Prostate gland (tissue), 2 donors: ENCODE data around the gene IL10RB.

Source experiments
- POLR2A ChIP-seq: fragments of 450-650 bp; IDR thresholded peaks from one replicate; pipeline ENCODE4 v1.6.1; 2016; ENCODE audit warnings: antibody characterized with exemption, mild to moderate bottlenecking
- TF ChIP-seq, protein P1 (sequence below), 4 experiments: fragments of 200-600 bp in 2 of 4; fragments of 450-650 bp in 2 of 4; sonication (generic) in 2 of 4; IDR thresholded peaks; 1 replicate in 3 of 4; 2 replicates in 1 of 4; pipeline ENCODE4 v1.5.1; 2016 to 2019; ENCODE audit warnings: antibody characterized with exemption in 4 of 4, mild to moderate bottlenecking in 2 of 4, moderate library complexity in 2 of 4

DNA sequence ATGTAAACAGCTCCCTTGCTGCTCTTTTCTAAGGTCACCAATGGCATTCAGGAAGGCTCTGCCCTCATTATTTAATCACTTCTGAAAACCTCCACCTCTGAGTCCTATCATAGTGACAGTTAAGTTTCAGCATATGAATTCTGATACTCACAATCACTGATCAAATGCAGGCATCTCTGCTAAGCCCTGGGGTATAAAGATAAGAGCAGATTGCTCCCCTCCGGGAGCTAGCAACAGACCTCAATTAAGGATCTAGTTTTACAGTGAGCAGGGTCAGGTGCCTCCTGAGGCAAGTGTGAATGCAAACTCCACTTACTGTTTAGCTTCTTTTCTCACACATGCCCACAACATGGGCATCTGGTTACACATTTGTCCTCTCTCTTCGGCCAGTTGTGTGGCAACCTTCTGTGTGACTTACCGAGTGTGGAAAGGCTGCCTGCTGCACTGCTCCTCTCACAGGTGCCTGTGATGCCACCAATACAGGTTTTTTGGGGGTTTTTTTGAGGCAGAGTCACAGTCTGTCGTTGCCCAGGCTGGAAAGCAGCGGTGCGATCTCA is 15.0 kb downstream of the IL10RB start:
- TF ChIP-seq, protein P1, sequence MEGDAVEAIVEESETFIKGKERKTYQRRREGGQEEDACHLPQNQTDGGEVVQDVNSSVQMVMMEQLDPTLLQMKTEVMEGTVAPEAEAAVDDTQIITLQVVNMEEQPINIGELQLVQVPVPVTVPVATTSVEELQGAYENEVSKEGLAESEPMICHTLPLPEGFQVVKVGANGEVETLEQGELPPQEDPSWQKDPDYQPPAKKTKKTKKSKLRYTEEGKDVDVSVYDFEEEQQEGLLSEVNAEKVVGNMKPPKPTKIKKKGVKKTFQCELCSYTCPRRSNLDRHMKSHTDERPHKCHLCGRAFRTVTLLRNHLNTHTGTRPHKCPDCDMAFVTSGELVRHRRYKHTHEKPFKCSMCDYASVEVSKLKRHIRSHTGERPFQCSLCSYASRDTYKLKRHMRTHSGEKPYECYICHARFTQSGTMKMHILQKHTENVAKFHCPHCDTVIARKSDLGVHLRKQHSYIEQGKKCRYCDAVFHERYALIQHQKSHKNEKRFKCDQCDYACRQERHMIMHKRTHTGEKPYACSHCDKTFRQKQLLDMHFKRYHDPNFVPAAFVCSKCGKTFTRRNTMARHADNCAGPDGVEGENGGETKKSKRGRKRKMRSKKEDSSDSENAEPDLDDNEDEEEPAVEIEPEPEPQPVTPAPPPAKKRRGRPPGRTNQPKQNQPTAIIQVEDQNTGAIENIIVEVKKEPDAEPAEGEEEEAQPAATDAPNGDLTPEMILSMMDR (IDR thresholded peaks at IDR 0.05), result no peak
- no peak for TF ChIP-seq POLR2A
